GM12878 (cell line): ENCODE results near the gene SMIM22.

Experiments
- BCL11A ChIP-seq: IDR thresholded peaks from 2 replicates; pipeline ENCODE4 v1.6.1; 2011; ENCODE audit warnings: low read depth, low read length
- CHD2 ChIP-seq: IDR thresholded peaks from 2 replicates; pipeline ENCODE4 v1.6.1; 2011; ENCODE audit warnings: low read depth, low read length, improper control_type of control experiment, borderline replicate concordance
- EP300 ChIP-seq, 2 experiments: fragments of 150-350 bp in 1 of 2; IDR thresholded peaks; 2 replicates each; pipeline ENCODE4 v1.6.1; 2011 to 2012; ENCODE audit warnings: low read depth in 2 of 2, low read length in 2 of 2, borderline replicate concordance in 1 of 2, improper control_type of control experiment in 1 of 2, inconsistent platforms in 1 of 2; ENCODE audit not compliant: control insufficient read depth in 1 of 2
- GATAD2B ChIP-seq: fragments of 450-650 bp; conservative IDR thresholded peaks from 2 replicates; pipeline ENCODE4 v1.6.1; 2017; ENCODE audit warnings: low read depth, mild to moderate bottlenecking, moderate library complexity
- LARP7 ChIP-seq: fragments of 450-650 bp; IDR thresholded peaks from 2 replicates; pipeline ENCODE4 v1.6.1; 2017; ENCODE audit warnings: mild to moderate bottlenecking
- NFYB ChIP-seq: IDR thresholded peaks from 2 replicates; pipeline ENCODE4 v1.6.1; 2011; ENCODE audit warnings: low read depth, mild to moderate bottlenecking, low read length, improper control_type of control experiment, moderate library complexity; ENCODE audit not compliant: insufficient read depth
- POLR2AphosphoS5 ChIP-seq: IDR thresholded peaks from 2 replicates; pipeline ENCODE4 v1.6.1; 2011; ENCODE audit warnings: mild to moderate bottlenecking, low read length, inconsistent platforms
- RAD21 ChIP-seq: IDR thresholded peaks from 2 replicates; pipeline ENCODE4 v1.6.1; 2011; ENCODE audit warnings: mild to moderate bottlenecking, low read depth, low read length, moderate library complexity; ENCODE audit not compliant: insufficient read depth
- RCOR1 ChIP-seq: conservative IDR thresholded peaks from 2 replicates; pipeline ENCODE4 v1.6.1; 2012; ENCODE audit warnings: low read depth, low read length, improper control_type of control experiment
- TF ChIP-seq, protein P1 (sequence below), 3 experiments: IDR thresholded peaks in 2 of 3; conservative IDR thresholded peaks in 1 of 3; 2 replicates each; pipeline ENCODE4 v1.5.1; 2011; ENCODE audit warnings: low read depth in 3 of 3, low read length in 3 of 3, mild to moderate bottlenecking in 3 of 3, control low read depth in 2 of 3, moderate library complexity in 2 of 3, inconsistent platforms in 1 of 3, mixed read lengths in 1 of 3; ENCODE audit not compliant: control insufficient read depth in 2 of 3, insufficient read depth in 1 of 3; ENCODE audit errors: extremely low read depth in 1 of 3
- TF ChIP-seq, protein P2 (sequence below): fragments of 450-650 bp; IDR thresholded peaks from 2 replicates; pipeline ENCODE4 v1.6.1; 2016; ENCODE audit warnings: mild to moderate bottlenecking, moderate library complexity, borderline replicate concordance
- TF ChIP-seq, protein P3 (sequence below): IDR thresholded peaks from 2 replicates; pipeline ENCODE4 v1.6.1; 2012; ENCODE audit warnings: mild to moderate bottlenecking, low read depth, low read length

GRCh38 chr16:4775005-4775404 is 20.2 kb upstream of the SMIM22 start:
- TF ChIP-seq RAD21 (no peak), RCOR1 (no peak), LARP7 (no peak), EP300 (IDR thresholded peaks at IDR 0.05; ENCODE audit: borderline replicate concordance in 1 of 2, control insufficient read depth in 1 of 2, low read depth in 2 of 2, low read length in 2 of 2) (no peak), CHD2 (no peak), GATAD2B (no peak), POLR2AphosphoS5 (no peak), NFYB (no peak), BCL11A (no peak)
- TF ChIP-seq, protein P1, sequence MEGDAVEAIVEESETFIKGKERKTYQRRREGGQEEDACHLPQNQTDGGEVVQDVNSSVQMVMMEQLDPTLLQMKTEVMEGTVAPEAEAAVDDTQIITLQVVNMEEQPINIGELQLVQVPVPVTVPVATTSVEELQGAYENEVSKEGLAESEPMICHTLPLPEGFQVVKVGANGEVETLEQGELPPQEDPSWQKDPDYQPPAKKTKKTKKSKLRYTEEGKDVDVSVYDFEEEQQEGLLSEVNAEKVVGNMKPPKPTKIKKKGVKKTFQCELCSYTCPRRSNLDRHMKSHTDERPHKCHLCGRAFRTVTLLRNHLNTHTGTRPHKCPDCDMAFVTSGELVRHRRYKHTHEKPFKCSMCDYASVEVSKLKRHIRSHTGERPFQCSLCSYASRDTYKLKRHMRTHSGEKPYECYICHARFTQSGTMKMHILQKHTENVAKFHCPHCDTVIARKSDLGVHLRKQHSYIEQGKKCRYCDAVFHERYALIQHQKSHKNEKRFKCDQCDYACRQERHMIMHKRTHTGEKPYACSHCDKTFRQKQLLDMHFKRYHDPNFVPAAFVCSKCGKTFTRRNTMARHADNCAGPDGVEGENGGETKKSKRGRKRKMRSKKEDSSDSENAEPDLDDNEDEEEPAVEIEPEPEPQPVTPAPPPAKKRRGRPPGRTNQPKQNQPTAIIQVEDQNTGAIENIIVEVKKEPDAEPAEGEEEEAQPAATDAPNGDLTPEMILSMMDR (IDR thresholded peaks at IDR 0.05 in 2 of 3, conservative IDR thresholded peaks at IDR 0.05 in 1 of 3; ENCODE audit: control insufficient read depth in 2 of 3, extremely low read depth in 1 of 3, insufficient read depth in 1 of 3, low read depth in 3 of 3, low read length in 3 of 3) = no peak
- TF ChIP-seq, protein P2, sequence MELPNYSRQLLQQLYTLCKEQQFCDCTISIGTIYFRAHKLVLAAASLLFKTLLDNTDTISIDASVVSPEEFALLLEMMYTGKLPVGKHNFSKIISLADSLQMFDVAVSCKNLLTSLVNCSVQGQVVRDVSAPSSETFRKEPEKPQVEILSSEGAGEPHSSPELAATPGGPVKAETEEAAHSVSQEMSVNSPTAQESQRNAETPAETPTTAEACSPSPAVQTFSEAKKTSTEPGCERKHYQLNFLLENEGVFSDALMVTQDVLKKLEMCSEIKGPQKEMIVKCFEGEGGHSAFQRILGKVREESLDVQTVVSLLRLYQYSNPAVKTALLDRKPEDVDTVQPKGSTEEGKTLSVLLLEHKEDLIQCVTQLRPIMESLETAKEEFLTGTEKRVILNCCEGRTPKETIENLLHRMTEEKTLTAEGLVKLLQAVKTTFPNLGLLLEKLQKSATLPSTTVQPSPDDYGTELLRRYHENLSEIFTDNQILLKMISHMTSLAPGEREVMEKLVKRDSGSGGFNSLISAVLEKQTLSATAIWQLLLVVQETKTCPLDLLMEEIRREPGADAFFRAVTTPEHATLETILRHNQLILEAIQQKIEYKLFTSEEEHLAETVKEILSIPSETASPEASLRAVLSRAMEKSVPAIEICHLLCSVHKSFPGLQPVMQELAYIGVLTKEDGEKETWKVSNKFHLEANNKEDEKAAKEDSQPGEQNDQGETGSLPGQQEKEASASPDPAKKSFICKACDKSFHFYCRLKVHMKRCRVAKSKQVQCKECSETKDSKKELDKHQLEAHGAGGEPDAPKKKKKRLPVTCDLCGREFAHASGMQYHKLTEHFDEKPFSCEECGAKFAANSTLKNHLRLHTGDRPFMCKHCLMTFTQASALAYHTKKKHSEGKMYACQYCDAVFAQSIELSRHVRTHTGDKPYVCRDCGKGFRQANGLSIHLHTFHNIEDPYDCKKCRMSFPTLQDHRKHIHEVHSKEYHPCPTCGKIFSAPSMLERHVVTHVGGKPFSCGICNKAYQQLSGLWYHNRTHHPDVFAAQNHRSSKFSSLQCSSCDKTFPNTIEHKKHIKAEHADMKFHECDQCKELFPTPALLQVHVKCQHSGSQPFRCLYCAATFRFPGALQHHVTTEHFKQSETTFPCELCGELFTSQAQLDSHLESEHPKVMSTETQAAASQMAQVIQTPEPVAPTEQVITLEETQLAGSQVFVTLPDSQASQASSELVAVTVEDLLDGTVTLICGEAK = no peak
- TF ChIP-seq, protein P3, sequence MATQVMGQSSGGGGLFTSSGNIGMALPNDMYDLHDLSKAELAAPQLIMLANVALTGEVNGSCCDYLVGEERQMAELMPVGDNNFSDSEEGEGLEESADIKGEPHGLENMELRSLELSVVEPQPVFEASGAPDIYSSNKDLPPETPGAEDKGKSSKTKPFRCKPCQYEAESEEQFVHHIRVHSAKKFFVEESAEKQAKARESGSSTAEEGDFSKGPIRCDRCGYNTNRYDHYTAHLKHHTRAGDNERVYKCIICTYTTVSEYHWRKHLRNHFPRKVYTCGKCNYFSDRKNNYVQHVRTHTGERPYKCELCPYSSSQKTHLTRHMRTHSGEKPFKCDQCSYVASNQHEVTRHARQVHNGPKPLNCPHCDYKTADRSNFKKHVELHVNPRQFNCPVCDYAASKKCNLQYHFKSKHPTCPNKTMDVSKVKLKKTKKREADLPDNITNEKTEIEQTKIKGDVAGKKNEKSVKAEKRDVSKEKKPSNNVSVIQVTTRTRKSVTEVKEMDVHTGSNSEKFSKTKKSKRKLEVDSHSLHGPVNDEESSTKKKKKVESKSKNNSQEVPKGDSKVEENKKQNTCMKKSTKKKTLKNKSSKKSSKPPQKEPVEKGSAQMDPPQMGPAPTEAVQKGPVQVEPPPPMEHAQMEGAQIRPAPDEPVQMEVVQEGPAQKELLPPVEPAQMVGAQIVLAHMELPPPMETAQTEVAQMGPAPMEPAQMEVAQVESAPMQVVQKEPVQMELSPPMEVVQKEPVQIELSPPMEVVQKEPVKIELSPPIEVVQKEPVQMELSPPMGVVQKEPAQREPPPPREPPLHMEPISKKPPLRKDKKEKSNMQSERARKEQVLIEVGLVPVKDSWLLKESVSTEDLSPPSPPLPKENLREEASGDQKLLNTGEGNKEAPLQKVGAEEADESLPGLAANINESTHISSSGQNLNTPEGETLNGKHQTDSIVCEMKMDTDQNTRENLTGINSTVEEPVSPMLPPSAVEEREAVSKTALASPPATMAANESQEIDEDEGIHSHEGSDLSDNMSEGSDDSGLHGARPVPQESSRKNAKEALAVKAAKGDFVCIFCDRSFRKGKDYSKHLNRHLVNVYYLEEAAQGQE = no peak
